ENCODE results near the gene RANBP9.

GRCh38 chr6:13672904-13673303 lies 38.7 kb downstream of the RANBP9 start:
- TF ChIP-seq CTCF (IDR thresholded peaks at IDR 0.05) (no peak), EZH2 (IDR thresholded peaks at IDR 0.05) (no peak), EZH2phosphoT487 (IDR thresholded peaks at IDR 0.05) (no peak)

All from neural progenitor cell (in vitro differentiated cells).